Activated CD8-positive, alpha-beta memory T cell treated with anti-CD3 and anti-CD28 coated beads for 36 hours (primary cell): Measurements from ENCODE around the gene FCSK. TPM values are rescaled to one million over a fixed set of nuclear protein-coding genes. Genes with fewer than 3 reads are reported as not detected.

Source experiments
- CTCF ChIA-PET: fragments of 350-600 bp; sonication (Branson Sonifier 250); formaldehyde crosslinking; loops from one replicate; lab custom pipeline; 2021; ENCODE audit warnings: antibody characterized with exemption; lab: Charles Lee
- POLR2A ChIA-PET: fragments of 350-600 bp; sonication (Branson Sonifier 250); formaldehyde crosslinking; loops from one replicate; lab custom pipeline; 2021; ENCODE audit warnings: antibody characterized with exemption; lab: Charles Lee
- total RNA-seq, 2 experiments: library from RNA; stranded (reverse); gene quantifications; one replicate each; pipeline ENCODE4 v1.2.3, GENCODE V29; 2021

Gene FCSK
- total RNA-seq, 2 experiments from 2014 or later: 14.5 TPM

GRCh38 chr16:70428178-70428998, 26.0 kb upstream of the FCSK start:
- ChIA-PET POLR2A (interaction anchor here (0.6 kb wide), 2 partner anchors 18 to 48 kb away, joined by 5 to 7 read pairs; no protein-coding TSS in a partner anchor), CTCF (interaction anchor here (1.1 kb wide), 1 partner anchor 16 kb away, joined by 3 read pairs; no protein-coding TSS in a partner anchor)

- POLR2A ChIA-PET: interaction anchor here (0.6 to 0.7 kb wide), 2 partner anchors 21 to 24 kb away, joined by 3 to 8 read pairs; no protein-coding TSS in a partner anchor
- CTCF ChIA-PET: no interaction called here
Observed at GRCh38 chr16:70429888-70430666, 24.3 kb upstream of the FCSK start.

- POLR2A ChIA-PET: no interaction called here
- CTCF ChIA-PET: no interaction called here
Observed at GRCh38 chr16:70430667-70431536, 23.5 kb upstream of the FCSK start.

GRCh38 chr16:70432356-70432722, 22.1 kb upstream of the FCSK start:
- POLR2A ChIA-PET: no interaction called here
- CTCF ChIA-PET: no interaction called here

GRCh38 chr16:70432723-70433457, 21.5 kb upstream of the FCSK start:
- POLR2A ChIA-PET: no interaction called here
- CTCF ChIA-PET: no interaction called here

- CTCF ChIA-PET: no interaction called here
Observed at GRCh38 chr16:70433458-70434103, 20.8 kb upstream of the FCSK start.

GRCh38 chr16:70434484-70435260, 19.7 kb upstream of the FCSK start:
- POLR2A ChIA-PET: interaction anchor here (0.6 kb wide), 1 partner anchor 37 kb away, joined by 3 read pairs; no protein-coding TSS in a partner anchor

More at GRCh38 chr16:70433458-70434103, 20.8 kb upstream of the FCSK start:
- POLR2A ChIA-PET: no interaction called here

GRCh38 chr16:70437017-70437581, 17.3 kb upstream of the FCSK start:
- POLR2A ChIA-PET: interaction anchor here (0.6 kb wide), 1 partner anchor 113 kb away, joined by 11 read pairs; no protein-coding TSS in a partner anchor
- CTCF ChIA-PET: interaction anchor here (0.5 kb wide), 1 partner anchor 68 kb away, joined by 3 read pairs; no protein-coding TSS in a partner anchor

More at GRCh38 chr16:70434484-70435260, 19.7 kb upstream of the FCSK start:
- CTCF ChIA-PET: interaction anchor here (0.5 kb wide), 1 partner anchor 577 kb away, joined by 3 read pairs; no protein-coding TSS in a partner anchor

- ChIA-PET CTCF (interaction anchor here (0.5 to 2.4 kb wide), 4 partner anchors 40 to 211 kb away, joined by 3 to 9 read pairs (median 3); no protein-coding TSS in a partner anchor), POLR2A (interaction anchor here (0.6 to 2.1 kb wide), 4 partner anchors 19 to 113 kb away, joined by 3 to 11 read pairs (median 6); no protein-coding TSS in a partner anchor)
Observed at GRCh38 chr16:70437582-70438557, 16.5 kb upstream of the FCSK start.

GRCh38 chr16:70438585-70438968, 15.8 kb upstream of the FCSK start:
- POLR2A ChIA-PET: interaction anchor here (0.5 to 2.1 kb wide), 4 partner anchors 19 to 87 kb away, joined by 3 to 8 read pairs (median 4); no protein-coding TSS in a partner anchor
- CTCF ChIA-PET: interaction anchor here (0.6 to 2.4 kb wide), 3 partner anchors 13 to 210 kb away, joined by 3 to 9 read pairs (median 3); no protein-coding TSS in a partner anchor

- ChIA-PET CTCF (interaction anchor here (1.3 to 2.4 kb wide), 2 partner anchors 13 to 38 kb away, joined by 3 to 9 read pairs; no protein-coding TSS in a partner anchor), POLR2A (interaction anchor here (0.5 to 2.1 kb wide), 4 partner anchors 20 to 86 kb away, joined by 3 to 8 read pairs (median 4); no protein-coding TSS in a partner anchor)
Observed at GRCh38 chr16:70438969-70439862, 15.2 kb upstream of the FCSK start, which contains the start of gene ST3GAL2. ST3GAL2 (minus strand) TSS chr16:70439100; CDS start chr16:70398530, 40,570 bp downstream.

GRCh38 chr16:70440009-70440692, 14.2 kb upstream of the FCSK start:
- ChIA-PET POLR2A (interaction anchor here (2.1 kb wide), 1 partner anchor 59 kb away, joined by 8 read pairs; no protein-coding TSS in a partner anchor), CTCF (interaction anchor here (0.9 to 2.4 kb wide), 2 partner anchors 14 to 37 kb away, joined by 3 to 9 read pairs; no protein-coding TSS in a partner anchor)

- POLR2A ChIA-PET: no interaction called here
- CTCF ChIA-PET: no interaction called here
Observed at GRCh38 chr16:70441406-70441990, 12.9 kb upstream of the FCSK start.
